Uterus (tissue), 2 donors: ENCODE results near the gene MEGF9.
"Not testable (repeated sequence)": the region's sequence is repeated elsewhere in the genome, so short reads cannot be mapped to it uniquely, and the experiment has no call there.

ENCODE experiments used
- CTCF ChIP-seq, 4 experiments: fragments of 200-600 bp in 2 of 4; fragments of 450-650 bp in 2 of 4; sonication (generic) in 2 of 4; IDR thresholded peaks; one replicate each; pipeline ENCODE4 v1.5.1; 2016 to 2019; ENCODE audit warnings: antibody characterized with exemption in 4 of 4, mild to moderate bottlenecking in 2 of 4, moderate library complexity in 1 of 4
- POLR2A ChIP-seq, 2 donors: fragments of 450-650 bp; IDR thresholded peaks; one replicate each; pipeline ENCODE4 v1.6.1; 2016; ENCODE audit warnings: antibody characterized with exemption in 2 of 2, mild to moderate bottlenecking in 1 of 2, moderate library complexity in 1 of 2

- TF ChIP-seq CTCF, POLR2A (IDR thresholded peaks at IDR 0.05): not testable (repeated sequence)
Measured at GRCh38 chr9:120628925-120629497, 85.3 kb downstream of the MEGF9 start.
